Kidney (tissue), 14 donors: ENCODE measurements around the gene RAPGEF6. TPM values are rescaled to one million over a fixed set of nuclear protein-coding genes. Genes with fewer than 3 reads are reported as not detected.
A peak's percentile ranks its signal among the peaks of the same experiment; 100 is the strongest.
"Not testable (repeated sequence)": the region's sequence is repeated elsewhere in the genome, so short reads cannot be mapped to it uniquely, and the experiment has no call there.

Experiments used
- DNase-seq, 5 donors: peaks; one replicate each; pipeline ENCODE4 v3.0.0-alpha.2; 2013 to 2020
- FAIRE-seq: peaks from 2 replicates; lab custom pipeline; 2012; peaks lifted over from hg19 to GRCh38; lab: Jason Lieb, UNC
- H3K27ac ChIP-seq, 2 donors: one replicate each; pipeline ENCODE4 v1.7.0; 2013; ENCODE audit warnings: low read depth in 2 of 2, low read length in 2 of 2, inconsistent platforms in 1 of 2
- H3K27me3 ChIP-seq: one replicate; pipeline ENCODE4 v1.7.1; 2013; ENCODE audit warnings: low read length, inconsistent platforms; ENCODE audit not compliant: control insufficient read depth, insufficient read depth
- H3K36me3 ChIP-seq, 3 donors: one replicate each; pipeline versions ENCODE4 v1.7.0 to v1.7.1; 2013; ENCODE audit warnings: low read length in 3 of 3, control low read depth in 1 of 3, inconsistent platforms in 1 of 3; ENCODE audit not compliant: insufficient read depth in 3 of 3, control insufficient read depth in 2 of 3
- H3K4me1 ChIP-seq, 3 donors: one replicate each; pipeline versions ENCODE4 v1.7.0 to v1.7.1; 2013; ENCODE audit warnings: low read length in 3 of 3, inconsistent platforms in 1 of 3, low read depth in 1 of 3; ENCODE audit not compliant: control insufficient read depth in 2 of 3, insufficient read depth in 2 of 3
- H3K4me3 ChIP-seq, 3 donors: one replicate each; pipeline versions ENCODE4 v1.7.0 to v1.8.1; 2013; ENCODE audit warnings: low read length in 3 of 3, control low read depth in 1 of 3, inconsistent platforms in 1 of 3
- H3K9ac ChIP-seq, 3 donors: one replicate each; pipeline versions ENCODE4 v1.7.0 to v1.7.1; 2013; ENCODE audit warnings: low read length in 3 of 3, control low read depth in 1 of 3, inconsistent platforms in 1 of 3
- H3K9me3 ChIP-seq, 3 donors: one replicate each; pipeline versions ENCODE4 v1.7.0 to v1.7.1; 2013; ENCODE audit warnings: low read length in 3 of 3, control low read depth in 1 of 3, inconsistent platforms in 1 of 3; ENCODE audit not compliant: control insufficient read depth in 2 of 3, insufficient read depth in 1 of 3
- intact Hi-C: fragments of 100-400 bp; cut with DNase I; formaldehyde crosslinking; loops from one replicate; pipeline ENCODE4 v1.11.1; 2022
- polyA plus RNA-seq: library from polyadenylated mRNA; stranded (reverse); fragments of 350-450 nt; fragmentation: Illumina TruSeq; extraction: RNeasy Lipid Tissue Mini Kit (QIAGEN cat#74804); gene quantifications from one replicate; pipeline ENCODE4 v1.2.3, GENCODE V29; 2014; ENCODE audit warnings: low read depth, low replicate concordance; ENCODE audit not compliant: insufficient read depth
- total RNA-seq: library from RNA; stranded (reverse); fragmentation: NEBNext Ultra II Directional; extraction: Animal tissue kit (Norgen Biotek cat#: 25700); gene quantifications from one replicate; pipeline ENCODE4 v1.2.1, GENCODE V29; 2021
- TF ChIP-seq, protein P1 (sequence below): IDR thresholded peaks from 3 replicates; pipeline ENCODE4 v1.5.1; 2012; ENCODE audit warnings: mild to moderate bottlenecking, moderate library complexity, borderline replicate concordance; ENCODE audit not compliant: insufficient read depth; ENCODE audit errors: extremely low read depth
- donor health status: control.
- donor health status: control.
- donor health status: control.
- donor health status: control.
- donor health status: control.
- donor health status: DM: yes; HTN: yes; CAD: no.
- donor health status: Normal renal cell carcinoma (clear cell type).

RAPGEF6 gene
- total and polyA plus RNA-seq, 2 donors from 2014 or later: 1.8 to 28.6 TPM

DNA sequence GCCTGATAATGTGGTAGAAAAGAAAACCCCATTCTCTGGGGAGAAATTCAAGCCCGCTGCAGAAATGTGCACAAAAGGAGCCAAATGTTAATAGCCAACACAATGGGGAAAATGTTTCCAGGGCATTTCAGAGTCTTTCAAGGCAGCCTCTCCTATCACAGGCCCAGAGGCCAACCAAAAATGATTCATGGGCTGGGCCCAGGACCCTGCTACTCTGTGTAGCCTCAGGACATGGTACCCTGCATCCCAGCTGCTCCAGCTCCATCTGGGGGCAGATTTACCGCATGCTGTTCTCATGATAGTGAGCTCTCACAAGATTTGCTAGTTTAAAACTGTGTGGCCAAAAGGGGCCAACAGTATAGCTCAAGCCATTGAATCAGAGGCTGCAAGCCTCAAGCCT is 41.1 kb downstream of the RAPGEF6 start:
- DNase-seq: no peak
- H3K9me3 ChIP-seq: peaks cover 0 to 4% (median 2%) of the 10 kb centered on the region in 3 donors
- no peak overlapping the region for H3K4me3 ChIP-seq
- H3K27me3 ChIP-seq: no peaks in the 10 kb centered on the region
- no peak overlapping the region for H3K9ac ChIP-seq
- TF ChIP-seq, protein P1, sequence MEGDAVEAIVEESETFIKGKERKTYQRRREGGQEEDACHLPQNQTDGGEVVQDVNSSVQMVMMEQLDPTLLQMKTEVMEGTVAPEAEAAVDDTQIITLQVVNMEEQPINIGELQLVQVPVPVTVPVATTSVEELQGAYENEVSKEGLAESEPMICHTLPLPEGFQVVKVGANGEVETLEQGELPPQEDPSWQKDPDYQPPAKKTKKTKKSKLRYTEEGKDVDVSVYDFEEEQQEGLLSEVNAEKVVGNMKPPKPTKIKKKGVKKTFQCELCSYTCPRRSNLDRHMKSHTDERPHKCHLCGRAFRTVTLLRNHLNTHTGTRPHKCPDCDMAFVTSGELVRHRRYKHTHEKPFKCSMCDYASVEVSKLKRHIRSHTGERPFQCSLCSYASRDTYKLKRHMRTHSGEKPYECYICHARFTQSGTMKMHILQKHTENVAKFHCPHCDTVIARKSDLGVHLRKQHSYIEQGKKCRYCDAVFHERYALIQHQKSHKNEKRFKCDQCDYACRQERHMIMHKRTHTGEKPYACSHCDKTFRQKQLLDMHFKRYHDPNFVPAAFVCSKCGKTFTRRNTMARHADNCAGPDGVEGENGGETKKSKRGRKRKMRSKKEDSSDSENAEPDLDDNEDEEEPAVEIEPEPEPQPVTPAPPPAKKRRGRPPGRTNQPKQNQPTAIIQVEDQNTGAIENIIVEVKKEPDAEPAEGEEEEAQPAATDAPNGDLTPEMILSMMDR: no peak
- H3K27ac ChIP-seq: no peak overlapping the region
- intact Hi-C loops: no loop called here
- H3K4me1 ChIP-seq: no peaks in the 10 kb centered on the region
- no peaks in the 10 kb centered on the region for H3K36me3 ChIP-seq
- FAIRE-seq: no peak

DNA sequence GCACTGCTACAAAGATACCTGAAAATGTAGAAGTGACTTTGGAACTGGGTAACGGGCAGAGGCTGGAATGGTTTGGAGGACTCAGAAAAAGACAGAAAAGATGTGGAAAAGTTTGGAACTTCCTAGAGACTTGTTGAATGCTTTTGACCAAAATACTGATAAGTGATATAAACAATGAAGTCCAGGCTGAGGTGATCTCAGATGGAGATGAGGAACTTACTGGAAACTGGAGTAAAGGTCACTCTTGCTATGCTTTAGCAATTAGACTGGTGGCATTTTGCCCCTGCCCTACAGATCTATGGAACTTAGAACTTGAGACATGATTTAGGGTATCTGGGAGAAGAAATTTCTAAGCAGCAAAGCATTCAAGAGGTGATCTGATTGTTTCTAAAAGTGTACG is 41.6 kb downstream of the RAPGEF6 start:
- DNase-seq, H3K4me3 ChIP-seq, intact Hi-C loops, H3K27me3 ChIP-seq, H3K9ac ChIP-seq, FAIRE-seq, H3K36me3 ChIP-seq, H3K9me3 ChIP-seq, H3K4me1 ChIP-seq, H3K27ac ChIP-seq: not testable (repeated sequence)

DNA sequence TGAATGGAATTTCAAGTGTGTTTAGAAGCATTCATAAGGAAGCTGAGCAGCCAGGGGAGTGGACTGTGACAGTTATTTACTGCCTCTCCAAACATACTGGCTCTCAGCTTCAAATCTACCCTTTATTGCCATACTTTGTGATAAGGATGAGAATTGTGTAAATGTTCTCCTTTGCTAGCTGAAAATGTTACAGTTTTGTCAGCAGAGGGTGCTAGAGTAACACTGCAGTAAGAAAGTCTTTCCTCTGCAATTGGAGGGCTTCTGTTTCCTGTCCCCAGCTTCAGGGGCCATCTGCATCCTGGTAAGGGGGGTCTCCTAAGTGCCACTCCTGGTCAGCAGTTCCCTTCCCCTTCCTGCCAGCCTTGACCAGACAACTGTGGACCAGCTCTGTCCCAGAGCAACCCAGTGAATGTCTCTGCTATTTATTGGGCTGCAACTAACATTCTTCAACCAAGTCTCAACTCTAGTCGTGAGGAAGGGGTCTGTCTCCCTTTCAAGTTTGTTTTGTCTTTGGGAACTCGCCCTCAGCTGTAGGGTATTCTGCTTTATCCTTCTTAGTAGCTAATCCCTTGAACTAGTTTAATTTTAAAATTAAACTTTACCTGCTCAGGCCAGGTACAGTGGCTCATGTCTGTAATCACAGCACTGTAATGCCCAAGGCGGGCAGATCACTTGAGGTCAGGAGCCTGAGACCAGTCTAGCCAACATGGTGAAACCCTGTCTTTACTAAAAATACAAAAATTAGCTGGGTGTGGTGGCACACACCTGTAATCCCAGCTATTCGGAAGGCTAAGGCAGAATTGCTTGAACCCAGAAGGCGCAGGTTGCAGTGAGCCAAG is 45.3 kb downstream of the RAPGEF6 start:
- intact Hi-C loops: loop anchor here (10.0 kb wide), 1 partner anchor 415 kb away; no protein-coding TSS in a partner anchor
- DNase-seq: peak in 4 of 5 donors; percentile 37 to 79 (median 57)
- Histone ChIP-seq H3K9ac (no peak overlapping the region), H3K27ac (no peak overlapping the region), H3K36me3 (no peaks in the 10 kb centered on the region), H3K27me3 (no peaks in the 10 kb centered on the region), H3K4me3 (no peak overlapping the region), H3K9me3 (no peaks in the 10 kb centered on the region), H3K4me1 (no peaks in the 10 kb centered on the region)
- FAIRE-seq: no peak
- TF ChIP-seq, protein P1: peak; percentile 87

DNA sequence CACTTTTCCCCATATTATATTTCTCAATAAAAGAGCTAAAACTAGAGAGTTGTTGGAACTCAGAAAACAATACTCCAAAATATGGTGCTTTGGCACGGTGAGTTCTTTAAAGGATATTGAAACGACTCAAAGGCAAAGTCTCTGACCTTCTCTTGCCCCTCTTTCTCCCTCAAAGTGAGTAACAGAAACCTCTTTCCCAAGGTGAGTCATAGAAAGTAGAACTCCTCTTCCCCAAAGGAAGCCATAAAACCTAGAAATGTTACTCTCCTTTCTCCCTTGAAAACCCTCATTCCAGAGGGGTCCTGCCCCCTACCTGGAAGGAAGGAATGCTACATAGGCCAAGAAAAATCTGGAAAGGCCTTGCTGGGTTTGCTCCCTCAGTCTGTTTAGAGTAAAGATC is 47.5 kb downstream of the RAPGEF6 start:
- intact Hi-C loops: loop anchor here (10.0 kb wide), 1 partner anchor 417 kb away; no protein-coding TSS in a partner anchor
- TF ChIP-seq, protein P1: no peak
- H3K27ac ChIP-seq: no peak overlapping the region

More for the DNA sequence above, 47.5 kb downstream of the RAPGEF6 start:
- no peaks in the 10 kb centered on the region for H3K36me3 ChIP-seq
- no peaks in the 10 kb centered on the region for H3K9me3 ChIP-seq
- H3K4me1 ChIP-seq: no peaks in the 10 kb centered on the region
- H3K9ac ChIP-seq: no peak overlapping the region
- DNase-seq (no peak), FAIRE-seq (no peak)
- no peaks in the 10 kb centered on the region for H3K27me3 ChIP-seq
- H3K4me3 ChIP-seq: no peak overlapping the region
